ENCODE results near the gene POM121L2.

The POM121L2 gene

DNA sequence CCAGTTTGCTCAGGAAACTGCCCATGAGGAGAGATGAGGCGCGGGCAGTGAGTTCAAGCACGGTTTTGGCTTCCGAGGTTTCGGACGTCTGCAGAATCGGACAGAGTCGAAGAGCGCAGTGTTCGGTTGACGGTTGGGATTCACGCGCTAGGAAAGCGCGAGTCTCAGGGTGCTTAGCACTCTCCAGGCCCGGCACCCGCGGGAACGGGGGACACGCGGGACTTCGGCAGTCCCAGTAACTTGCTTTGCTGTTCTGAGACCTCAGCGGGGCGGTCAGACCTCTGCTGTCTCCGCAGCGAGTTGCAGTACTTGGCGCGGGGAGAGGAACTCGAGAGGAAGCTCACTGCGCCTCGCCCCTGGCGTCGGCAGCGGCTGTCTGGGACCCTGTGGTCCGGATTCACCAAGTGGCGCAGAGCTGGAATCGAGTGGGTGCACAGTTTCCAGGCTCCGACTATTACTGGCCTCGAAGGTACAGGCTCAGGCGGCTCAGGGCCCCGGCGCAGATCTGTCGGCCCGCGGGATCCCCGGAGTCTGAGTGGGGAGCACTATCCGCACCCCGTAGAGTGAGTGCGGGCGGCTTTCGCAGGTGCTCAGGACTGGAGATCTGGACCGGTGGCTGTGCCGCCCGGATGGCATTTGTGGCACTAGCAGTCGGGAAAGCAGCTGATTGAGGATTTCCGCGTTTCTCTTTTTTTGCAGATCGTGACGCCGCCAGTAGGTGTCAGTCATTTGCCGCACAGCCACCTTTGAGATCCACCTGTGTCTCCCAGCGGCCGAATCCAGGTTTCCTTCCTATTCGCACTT lies at the start of gene POM121L2:
Gene POM121L2, minus strand, starts transcription at position 128 of the 804 bp plus-strand sequence. Its CDS starts 103 bp downstream, at position 25.
- DNase-seq, result peak; percentile 70

DNA sequence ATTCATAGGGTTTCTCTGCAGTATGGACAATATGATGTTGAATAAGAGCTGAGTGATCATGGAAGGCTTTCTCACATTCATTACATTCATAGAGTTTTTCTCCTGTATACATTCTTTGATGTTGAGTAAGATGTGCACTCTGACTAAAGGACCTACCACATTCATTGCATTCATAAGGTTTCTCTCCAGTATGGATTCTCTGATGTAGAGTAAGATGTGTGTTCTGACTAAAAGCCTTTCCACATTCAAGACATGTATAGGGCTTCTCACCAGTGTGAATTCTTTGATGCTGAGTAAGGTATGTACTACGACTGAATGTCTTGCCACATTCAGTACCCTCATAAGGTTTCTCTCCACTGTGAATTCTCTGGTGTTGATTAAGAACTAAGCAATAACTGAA lies 47.2 kb upstream of the POM121L2 start:
- no peak for DNase-seq

DNA sequence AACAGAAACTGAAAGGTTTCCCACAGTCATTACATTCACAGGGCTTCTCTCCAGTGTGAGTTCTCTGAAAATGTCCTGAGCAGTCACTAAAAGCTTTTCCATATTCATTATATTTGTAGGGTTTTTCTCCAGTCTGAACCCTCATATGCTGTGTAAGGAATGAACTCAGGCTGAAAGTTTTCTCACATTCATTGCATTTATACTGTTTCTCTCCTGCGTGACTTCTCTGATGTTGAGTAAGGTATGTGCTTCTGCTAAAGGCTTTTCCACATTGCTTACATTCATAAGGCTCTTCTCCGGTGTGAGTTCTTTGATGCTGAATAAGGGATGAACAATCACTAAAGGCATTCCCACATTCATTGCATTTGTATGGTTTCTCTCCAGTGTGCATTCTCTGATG lies 46.7 kb upstream of the POM121L2 start:
- no peak for DNase-seq

DNA sequence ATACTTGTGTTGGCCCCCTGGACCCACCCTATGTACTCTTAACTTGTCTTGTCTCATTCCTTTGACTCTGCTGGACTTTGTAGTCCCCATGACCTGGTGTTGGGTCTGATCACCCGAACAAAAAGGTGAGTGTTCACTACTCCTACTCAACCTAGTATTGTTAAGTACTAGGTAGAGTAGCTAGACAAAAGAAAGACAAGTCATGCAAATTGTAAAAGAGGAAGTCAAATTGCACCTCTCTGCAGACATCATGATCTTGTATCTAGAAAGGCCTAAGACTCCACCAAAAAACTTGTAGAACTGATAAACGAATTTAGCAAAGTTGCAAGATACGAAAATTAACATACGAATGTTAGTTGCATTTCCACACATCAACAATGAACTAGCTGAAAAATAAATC lies 40.8 kb upstream of the POM121L2 start:
- DNase-seq, result no peak

- DNase-seq, result no peak
Measured at GRCh38 chr6:27334141-27334540, 22.1 kb upstream of the POM121L2 start.

- DNase-seq, result no peak
Measured at GRCh38 chr6:27333642-27334040, 21.6 kb upstream of the POM121L2 start.

DNA sequence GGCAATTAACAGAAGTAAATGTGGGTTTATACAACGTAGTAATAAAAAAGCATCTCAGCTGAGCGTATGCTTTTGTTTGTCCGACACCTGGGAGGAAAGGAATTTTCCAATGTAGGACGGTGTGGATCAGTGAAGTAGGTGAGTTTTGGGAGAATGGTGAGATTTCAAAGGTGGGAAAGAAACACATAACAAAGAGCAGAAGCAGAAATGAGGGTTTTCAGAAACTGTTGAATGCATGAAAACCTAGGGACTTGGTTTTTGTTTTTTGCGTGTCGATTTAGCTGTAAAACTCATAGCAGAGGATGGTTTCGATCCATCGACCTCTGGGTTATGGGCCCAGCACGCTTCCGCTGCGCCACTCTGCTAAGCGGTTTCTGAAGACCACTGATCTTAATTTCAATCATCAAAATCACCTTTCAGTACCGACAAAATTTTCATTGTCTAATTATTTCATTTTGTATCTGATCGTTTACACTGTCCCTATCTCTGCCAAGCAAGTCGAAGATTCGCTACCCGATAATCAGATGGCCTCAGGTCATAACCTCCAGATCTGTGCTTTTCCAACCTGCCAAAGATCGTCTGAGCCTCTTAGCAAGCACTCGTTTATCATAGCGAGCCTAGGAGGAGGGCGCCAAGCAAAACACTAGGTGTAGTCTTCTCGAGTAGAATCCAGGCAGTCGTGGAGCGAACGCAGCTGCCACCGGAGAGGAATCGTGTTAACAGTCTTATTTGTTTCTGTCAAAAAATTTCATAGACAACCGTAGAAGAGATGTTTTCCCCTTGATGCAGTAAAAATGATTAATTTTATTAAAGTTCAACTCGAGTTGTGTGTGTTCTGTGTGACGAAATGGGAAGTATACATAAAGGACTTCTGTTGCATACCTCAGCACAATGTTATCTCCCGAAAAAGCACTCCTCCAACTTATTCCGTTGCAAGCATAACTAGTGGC lies 20.9 kb upstream of the POM121L2 start:
- DNase-seq, result peak; percentile 50

GRCh38 chr6:27327023-27327738 lies 15.1 kb upstream of the POM121L2 start:
- DNase-seq, result no peak

- DNase-seq, result no peak
Measured at GRCh38 chr6:27321901-27322300, 9.8 kb upstream of the POM121L2 start.

DNA sequence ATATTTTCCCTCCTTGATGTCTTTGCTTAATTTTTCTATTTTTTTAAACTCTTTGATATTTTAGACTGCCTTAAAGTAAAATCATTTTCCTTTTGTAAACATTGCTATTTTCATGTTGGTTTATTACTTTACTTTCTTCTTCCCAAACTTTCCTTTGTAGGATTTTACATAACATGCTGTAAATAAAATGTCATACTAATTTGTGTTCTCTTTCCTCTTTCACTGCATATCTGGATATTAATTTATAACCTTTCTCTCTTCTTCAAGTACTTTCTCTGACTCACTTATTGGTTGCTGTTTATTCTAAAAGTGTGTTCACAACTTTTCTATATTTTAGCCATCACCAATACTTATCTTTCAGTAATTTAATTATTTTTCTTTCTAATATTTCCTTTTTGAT lies 9.3 kb upstream of the POM121L2 start:
- DNase-seq, result no peak

DNA sequence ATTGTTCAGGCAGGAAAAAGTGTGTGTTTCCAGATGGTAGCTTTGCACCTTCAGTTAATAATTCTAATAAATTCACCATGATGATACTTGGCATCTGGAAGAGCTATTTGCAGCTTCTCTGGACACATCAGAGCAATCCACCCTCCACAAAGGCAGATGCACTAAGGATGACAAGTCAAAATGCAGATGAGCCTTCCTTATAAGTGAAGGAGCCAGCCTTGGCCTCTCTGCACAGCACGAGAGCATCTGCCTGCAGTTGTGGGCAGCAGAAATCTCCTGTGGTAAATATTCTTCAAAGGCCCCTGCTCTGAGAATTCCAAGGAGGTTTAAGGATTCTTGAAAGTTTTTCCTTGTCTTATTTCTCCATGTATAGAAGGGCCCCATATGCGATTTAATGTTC lies 6.9 kb upstream of the POM121L2 start:
- no peak for DNase-seq

GRCh38 chr6:27314046-27314445 lies 2.0 kb upstream of the POM121L2 start:
- DNase-seq, result no peak

DNA sequence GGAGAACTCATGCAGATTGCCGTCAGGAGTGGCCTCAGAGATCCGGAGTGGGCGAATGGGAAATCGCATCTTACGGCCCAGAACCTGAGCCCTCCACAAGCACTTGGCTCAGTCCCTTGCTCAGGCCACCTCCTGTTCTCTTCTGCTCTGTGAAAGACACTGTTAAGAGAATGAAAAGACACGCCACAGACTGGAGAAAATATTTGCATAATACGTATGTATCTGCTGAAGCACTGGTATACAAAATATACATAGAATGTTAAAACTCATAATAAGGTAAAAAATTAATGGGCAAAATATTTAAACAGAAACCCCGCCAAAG lies 838 bp upstream of the POM121L2 start:
- no peak for DNase-seq

DNA sequence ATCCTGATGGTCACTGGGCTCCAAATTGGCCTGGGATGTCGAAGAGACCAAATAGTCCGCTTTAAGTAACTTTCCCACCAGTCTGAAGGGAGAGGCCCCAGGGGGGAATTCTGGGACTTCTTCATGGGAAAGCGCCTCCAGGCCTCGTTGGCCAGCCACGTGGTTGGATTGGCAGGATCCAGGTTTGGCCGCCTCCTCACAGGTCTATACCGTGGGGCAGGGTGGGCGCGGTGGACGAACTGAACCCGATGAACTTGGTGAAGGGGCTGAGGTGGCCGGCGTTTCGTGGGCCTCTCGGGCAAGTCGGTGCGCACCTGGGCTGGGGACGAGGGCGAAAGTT lies 297 bp downstream of the POM121L2 start:
- no peak for DNase-seq

GRCh38 chr6:27303613-27304272 lies 8.3 kb downstream of the POM121L2 start:
- DNase-seq, result no peak

DNA sequence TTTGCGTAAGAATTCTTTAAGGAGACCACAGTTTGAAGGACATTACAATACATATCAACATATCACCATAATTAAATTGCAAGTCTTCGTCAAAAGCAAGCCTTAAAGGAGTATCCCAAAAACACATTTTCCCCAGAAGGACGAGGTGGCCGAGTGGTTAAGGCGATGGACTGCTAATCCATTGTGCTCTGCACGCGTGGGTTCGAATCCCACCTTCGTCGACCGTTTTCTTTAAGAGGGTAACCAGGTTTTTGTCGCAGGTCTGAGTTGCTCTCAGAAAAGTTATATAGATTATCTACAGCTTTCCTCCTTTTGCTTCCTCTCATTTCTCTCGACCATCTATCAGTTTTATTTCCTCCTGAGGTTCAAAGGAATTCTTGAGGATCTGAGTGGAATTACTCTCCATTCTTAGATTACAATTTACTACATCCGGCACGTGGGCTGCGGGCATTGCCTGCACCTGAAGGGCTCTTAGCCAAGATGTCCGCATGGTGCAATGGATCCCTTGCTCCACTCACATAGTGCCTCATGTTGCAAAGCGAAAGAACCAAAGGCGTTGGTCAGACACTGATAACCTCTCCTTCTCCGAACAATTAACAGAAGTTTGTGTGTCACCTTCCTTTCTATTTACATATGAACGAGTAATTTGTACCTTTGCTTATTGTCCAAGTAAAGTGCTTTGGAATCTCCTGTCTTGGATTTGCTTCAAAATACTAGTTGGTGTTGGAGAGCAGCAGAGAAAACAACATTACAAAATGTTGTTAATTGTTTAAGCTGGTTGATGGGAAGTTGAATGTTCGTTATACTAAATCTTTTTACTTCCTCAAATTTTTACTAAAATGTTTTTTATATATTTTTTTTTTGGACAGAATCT lies 14.0 kb downstream of the POM121L2 start:
- no peak for DNase-seq

DNA sequence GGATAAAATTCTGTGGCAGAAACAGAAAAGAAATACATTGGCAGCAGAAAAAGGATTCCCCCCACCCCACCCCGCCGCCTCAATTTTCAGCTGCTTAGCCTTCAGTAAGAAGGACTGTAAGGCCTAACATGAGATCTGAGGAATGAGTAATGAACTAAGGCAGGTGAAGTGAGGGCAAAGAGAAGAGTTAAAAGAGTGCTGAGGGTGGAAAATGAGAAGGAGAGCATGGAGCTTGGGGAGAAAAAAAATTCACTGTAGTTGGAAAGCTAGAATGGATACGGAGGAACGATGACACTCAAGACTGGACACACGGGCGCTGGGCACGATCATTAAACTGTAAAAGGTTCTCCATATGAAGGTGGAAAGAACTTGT lies 14.6 kb downstream of the POM121L2 start:
- DNase-seq, result no peak

GRCh38 chr6:27296106-27296783 lies 15.8 kb downstream of the POM121L2 start:
- no peak for DNase-seq

DNA sequence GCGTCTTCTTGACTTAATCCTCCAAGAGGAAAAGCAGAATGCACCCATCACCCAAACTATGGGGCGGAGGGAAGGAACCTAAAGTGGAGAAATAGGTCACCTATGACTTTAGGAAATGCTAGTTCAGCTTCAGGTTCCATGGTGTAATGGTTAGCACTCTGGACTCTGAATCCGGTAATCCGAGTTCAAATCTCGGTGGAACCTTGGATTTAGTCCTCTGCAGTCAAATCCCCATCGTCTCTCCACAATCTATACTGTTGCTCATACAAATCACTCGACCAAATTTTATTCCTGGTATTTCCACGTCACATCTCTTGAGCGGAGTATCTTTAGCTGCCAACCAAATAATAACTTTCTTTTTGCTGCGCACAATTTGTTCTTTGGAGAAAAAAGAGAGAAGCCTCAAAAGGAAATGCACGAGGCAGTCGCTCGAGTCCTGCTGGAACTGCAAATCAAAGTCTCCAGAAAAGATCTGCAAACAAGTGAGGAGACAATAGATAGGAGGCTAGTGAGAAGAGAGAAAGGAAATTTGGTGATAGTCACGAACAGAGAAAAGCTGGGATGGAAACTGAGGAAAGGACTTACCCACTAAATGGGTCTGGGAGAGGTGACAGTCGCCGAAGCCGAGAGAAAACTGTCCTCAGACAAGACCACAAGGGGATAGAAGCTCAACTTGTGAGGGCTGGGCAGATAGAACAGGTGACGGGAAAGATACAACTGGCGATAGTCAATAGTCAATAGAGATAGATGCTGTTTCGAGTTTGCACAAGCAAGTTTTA lies 16.6 kb downstream of the POM121L2 start:
- DNase-seq, result no peak

- DNase-seq, result no peak
Measured at GRCh38 chr6:27294409-27294808, 17.7 kb downstream of the POM121L2 start.

All from CD4-positive, alpha-beta T cell treated with Interleukin-17A for 4 hours (primary cell).